ENCODE data around the gene SRD5A1.

SRD5A1 gene

DNA sequence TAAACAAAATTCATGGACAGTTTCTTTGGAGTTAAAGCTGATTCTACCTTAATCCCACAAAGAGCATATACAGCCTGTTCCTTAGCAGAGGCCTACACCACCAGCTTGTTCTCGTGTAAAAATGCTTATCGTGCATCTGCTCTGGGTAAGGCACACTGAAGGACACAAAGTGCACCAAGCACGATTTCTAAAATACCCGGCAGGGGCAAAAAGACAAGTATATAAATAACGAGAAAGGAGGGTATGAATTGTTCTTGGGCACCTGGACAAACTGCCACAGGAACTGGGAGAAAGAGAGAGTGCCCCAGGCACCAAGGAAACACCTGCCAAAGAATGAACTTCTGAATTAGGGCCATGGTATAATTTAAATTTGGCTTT lies 25.7 kb upstream of the SRD5A1 start:
- TF ChIP-seq, protein P1, sequence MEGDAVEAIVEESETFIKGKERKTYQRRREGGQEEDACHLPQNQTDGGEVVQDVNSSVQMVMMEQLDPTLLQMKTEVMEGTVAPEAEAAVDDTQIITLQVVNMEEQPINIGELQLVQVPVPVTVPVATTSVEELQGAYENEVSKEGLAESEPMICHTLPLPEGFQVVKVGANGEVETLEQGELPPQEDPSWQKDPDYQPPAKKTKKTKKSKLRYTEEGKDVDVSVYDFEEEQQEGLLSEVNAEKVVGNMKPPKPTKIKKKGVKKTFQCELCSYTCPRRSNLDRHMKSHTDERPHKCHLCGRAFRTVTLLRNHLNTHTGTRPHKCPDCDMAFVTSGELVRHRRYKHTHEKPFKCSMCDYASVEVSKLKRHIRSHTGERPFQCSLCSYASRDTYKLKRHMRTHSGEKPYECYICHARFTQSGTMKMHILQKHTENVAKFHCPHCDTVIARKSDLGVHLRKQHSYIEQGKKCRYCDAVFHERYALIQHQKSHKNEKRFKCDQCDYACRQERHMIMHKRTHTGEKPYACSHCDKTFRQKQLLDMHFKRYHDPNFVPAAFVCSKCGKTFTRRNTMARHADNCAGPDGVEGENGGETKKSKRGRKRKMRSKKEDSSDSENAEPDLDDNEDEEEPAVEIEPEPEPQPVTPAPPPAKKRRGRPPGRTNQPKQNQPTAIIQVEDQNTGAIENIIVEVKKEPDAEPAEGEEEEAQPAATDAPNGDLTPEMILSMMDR (IDR thresholded peaks at IDR 0.05; ENCODE audit: low read depth, low read length), result no peak

DNA sequence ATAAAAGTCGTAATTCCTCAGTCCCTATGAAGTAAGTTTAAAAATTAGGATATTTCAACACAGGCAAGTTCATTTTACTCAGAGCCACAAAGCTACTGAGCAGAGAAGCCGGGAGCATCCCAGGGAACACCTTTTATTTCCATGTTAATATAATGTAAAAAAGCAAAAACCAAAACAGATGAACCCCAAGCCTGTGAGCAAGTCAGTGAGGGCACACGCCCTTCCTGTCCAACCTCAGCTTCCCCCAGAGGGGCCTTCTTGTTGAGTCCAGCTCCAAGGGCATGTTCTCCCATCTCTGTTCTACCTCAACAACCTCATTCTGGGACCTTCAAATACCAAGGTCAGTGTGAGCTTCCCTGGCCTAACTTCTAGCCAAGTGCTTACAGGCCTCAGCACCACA lies 25.2 kb upstream of the SRD5A1 start:
- no peak for DNase-seq (ENCODE audit: low read depth, low spot score)
- H3K4me3 ChIP-seq (ENCODE audit: low read depth, low read length), result no peak overlapping the region
- in situ Hi-C loops (cut with HindIII; ENCODE audit: low sequenced_read_pairs), result loop anchor here (25.0 kb wide), 1 partner anchor 129 kb away; no protein-coding TSS in a partner anchor
- TF ChIP-seq, protein P1 (IDR thresholded peaks at IDR 0.05; ENCODE audit: low read depth, low read length), result no peak

More for the DNA sequence above, 25.7 kb upstream of the SRD5A1 start:
- no peak for DNase-seq (ENCODE audit: low read depth, low spot score)
- no peak overlapping the region for H3K4me3 ChIP-seq (ENCODE audit: low read depth, low read length)
- in situ Hi-C loops (cut with HindIII; ENCODE audit: low sequenced_read_pairs), result loop anchor here (25.0 kb wide), 1 partner anchor 130 kb away; no protein-coding TSS in a partner anchor

DNA sequence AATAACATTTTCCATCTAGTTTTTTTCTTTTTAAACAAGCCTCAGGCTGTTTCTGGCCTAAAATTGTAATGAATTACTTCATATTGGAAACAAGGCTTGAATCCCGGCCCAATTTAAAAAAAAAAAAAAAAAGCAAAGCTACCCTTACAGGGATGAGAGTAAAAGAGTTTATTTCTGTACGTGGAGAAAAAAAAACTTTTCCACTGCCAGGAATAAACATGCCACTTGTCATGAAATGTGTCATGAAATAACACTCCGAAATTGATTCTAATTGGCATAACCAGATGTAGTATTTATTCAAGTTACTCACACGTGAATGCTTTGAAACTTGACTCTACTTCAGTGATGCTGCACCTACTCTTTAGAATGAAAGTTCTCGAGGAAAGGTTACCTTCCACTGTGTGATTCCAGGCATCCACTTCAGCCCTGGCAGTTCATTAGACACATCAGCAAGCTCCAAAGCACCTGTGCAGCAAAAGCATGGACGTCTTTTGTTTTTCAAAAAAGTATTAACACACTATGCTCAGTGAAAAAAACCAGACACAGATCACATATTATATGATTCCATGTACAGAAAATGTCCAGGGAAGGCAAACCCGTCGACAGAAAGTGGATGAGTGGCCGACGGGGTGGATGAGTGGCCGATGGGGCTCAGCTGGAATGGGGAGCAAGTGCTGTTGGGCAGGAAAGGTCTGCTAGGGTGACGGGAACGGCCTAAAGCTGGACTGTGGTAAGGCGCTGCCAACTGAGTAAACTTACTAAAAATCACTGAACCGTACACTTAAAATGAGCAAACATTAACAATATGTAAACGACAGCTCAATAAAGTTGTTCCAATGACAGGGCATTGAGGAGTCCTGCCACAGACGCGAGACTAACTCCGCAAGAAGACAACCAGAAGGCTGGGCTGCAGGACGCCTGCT lies 21.6 kb upstream of the SRD5A1 start:
- in situ Hi-C loops (cut with HindIII; ENCODE audit: low sequenced_read_pairs), result loop anchor here (25.0 kb wide), 1 partner anchor 126 kb away; no protein-coding TSS in a partner anchor

DNA sequence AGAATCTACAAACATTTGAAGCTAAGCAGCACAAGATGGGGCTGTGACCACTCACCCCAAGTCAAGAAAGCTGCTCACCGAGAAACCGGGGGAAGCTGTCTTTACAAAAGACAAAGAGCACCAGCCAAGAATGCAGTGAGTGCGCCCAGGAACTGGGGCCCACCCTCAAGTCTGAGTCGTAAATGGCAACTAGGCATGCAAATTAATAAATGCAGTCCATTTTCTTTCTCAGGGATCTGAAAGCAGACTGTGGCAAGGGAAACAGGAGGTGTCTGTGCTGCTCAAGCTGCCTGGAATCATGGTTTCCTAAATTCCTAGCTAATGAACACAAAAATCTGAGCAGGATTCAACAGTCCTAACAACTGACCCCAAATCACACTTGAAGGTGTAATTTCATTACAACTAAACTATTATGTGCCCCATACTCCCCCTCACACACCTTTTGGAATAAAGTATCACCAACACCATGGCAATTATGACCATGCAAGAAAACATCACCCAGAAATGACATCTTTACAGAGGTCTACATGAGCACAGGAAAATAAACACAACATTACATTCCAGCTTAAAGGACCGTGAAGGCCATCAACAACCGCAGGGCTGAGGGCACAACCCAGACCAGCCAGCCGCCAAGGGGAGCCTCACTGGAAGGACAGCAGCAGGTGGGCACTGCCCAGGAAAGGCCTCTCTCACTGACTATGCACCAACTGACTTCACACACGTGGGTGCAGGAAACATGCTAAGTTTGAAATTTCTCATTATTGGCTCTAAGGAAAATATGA lies 18.0 kb upstream of the SRD5A1 start:
- in situ Hi-C loops (cut with HindIII; ENCODE audit: low sequenced_read_pairs), result loop anchor here (25.0 kb wide), 1 partner anchor 122 kb away; no protein-coding TSS in a partner anchor
- peak; percentile 12 for DNase-seq (ENCODE audit: low read depth, low spot score)
- H3K4me3 ChIP-seq (ENCODE audit: low read depth, low read length), result no peak overlapping the region
- TF ChIP-seq, protein P1 (IDR thresholded peaks at IDR 0.05; ENCODE audit: low read depth, low read length), result no peak

More for the DNA sequence above, 21.6 kb upstream of the SRD5A1 start:
- H3K4me3 ChIP-seq (ENCODE audit: low read depth, low read length), result no peak overlapping the region
- TF ChIP-seq, protein P1 (IDR thresholded peaks at IDR 0.05; ENCODE audit: low read depth, low read length), result no peak
- DNase-seq (ENCODE audit: low read depth, low spot score), result no peak

DNA sequence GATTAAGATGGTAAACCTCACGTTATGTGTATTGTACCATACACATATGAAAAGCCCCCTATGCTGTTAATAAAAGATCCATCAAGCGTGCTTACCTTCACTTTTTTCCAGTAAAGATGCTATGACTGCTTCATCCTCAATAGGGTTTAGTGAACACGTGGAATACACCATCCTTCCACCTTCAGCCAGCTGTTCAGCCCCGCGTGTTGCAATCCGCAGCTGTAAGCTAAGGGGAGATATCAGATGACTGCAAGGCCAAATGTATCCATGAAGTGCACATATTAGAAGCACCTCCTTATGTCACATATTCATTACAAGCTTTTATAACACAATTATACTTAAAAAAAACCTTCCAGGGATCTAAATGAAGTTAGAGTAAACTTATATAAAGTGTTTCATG lies 16.6 kb upstream of the SRD5A1 start:
- DNase-seq (ENCODE audit: low read depth, low spot score), result no peak
- H3K4me3 ChIP-seq (ENCODE audit: low read depth, low read length), result no peak overlapping the region
- in situ Hi-C loops (cut with HindIII; ENCODE audit: low sequenced_read_pairs), result loop anchor here (25.0 kb wide), 1 partner anchor 121 kb away; no protein-coding TSS in a partner anchor
- TF ChIP-seq, protein P1 (IDR thresholded peaks at IDR 0.05; ENCODE audit: low read depth, low read length), result no peak

DNA sequence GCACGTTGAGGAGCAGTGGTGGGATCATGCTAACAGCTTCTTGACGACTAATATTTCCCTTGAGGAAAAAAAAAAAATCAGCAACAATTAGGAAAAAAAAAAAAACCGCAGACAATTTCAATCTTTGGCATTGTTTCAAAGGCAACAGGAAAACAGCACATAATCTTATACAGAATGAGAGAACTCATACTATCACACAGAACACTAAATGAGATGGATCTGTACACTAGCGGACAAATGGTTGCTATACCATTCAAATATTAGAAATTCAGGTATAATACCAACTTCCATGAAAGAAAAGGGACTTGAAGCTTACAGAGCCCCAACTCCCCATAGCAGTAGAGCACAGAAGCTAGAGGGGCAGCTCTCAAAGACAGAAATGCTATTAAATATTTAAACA lies 10.0 kb upstream of the SRD5A1 start:
- DNase-seq (ENCODE audit: low read depth, low spot score), result no peak
- in situ Hi-C loops (cut with HindIII; ENCODE audit: low sequenced_read_pairs), result loop anchor here (25.0 kb wide), 1 partner anchor 114 kb away; no protein-coding TSS in a partner anchor
- TF ChIP-seq, protein P1 (IDR thresholded peaks at IDR 0.05; ENCODE audit: low read depth, low read length), result no peak
- H3K4me3 ChIP-seq (ENCODE audit: low read depth, low read length), result no peak overlapping the region

Measured in astrocyte of the spinal cord (primary cell).